ENCODE measurements around the gene SEMA4G.

SEMA4G gene

GRCh38 chr10:100997360-100998182 lies 28.3 kb downstream of the SEMA4G start (continued):
- TF ChIP-seq GLI2 (tag by site-specific recombination; IDR thresholded peaks at IDR 0.05; ENCODE audit: borderline replicate concordance, low read depth) (no peak), YY2 (tag by site-specific recombination; IDR thresholded peaks at IDR 0.05) (peak; percentile 41; the same call in 1 of the 2 replicates), ZNF529 (tag by site-specific recombination; IDR thresholded peaks at IDR 0.05; ENCODE audit: insufficient replicate concordance) (no peak), ZNF19 (tag by site-specific recombination; IDR thresholded peaks at IDR 0.05; ENCODE audit: low read depth) (no peak), ZBTB21 (tag by site-specific recombination; IDR thresholded peaks at IDR 0.05) (no peak), KLF8 (tag by site-specific recombination; IDR thresholded peaks at IDR 0.05) (peak; percentile 72), REPIN1 (tag by site-specific recombination; IDR thresholded peaks at IDR 0.05; ENCODE audit: low read depth) (no peak), REST (tag by site-specific recombination; IDR thresholded peaks at IDR 0.05) (no peak), PRDM2 (tag by site-specific recombination; IDR thresholded peaks at IDR 0.05; ENCODE audit: borderline replicate concordance) (no peak), BCL6B (tag by site-specific recombination; IDR thresholded peaks at IDR 0.05) (no peak), KLF1 (tag by site-specific recombination; IDR thresholded peaks at IDR 0.05) (no peak), EGR2 (tag by site-specific recombination; IDR thresholded peaks at IDR 0.05; ENCODE audit: low read depth) (no peak), ZNF768 (tag by site-specific recombination; IDR thresholded peaks at IDR 0.05) (no peak), SP7 (tag by site-specific recombination; IDR thresholded peaks at IDR 0.05) (peak; percentile 15; the same call in 1 of the 2 replicates), ZNF133 (tag by site-specific recombination; IDR thresholded peaks at IDR 0.05) (no peak), BCL11A (tag by site-specific recombination; IDR thresholded peaks at IDR 0.05; ENCODE audit: low read depth) (0 out of 2 replicates have a peak, but pooled peaks have one; percentile 18), ZBTB49 (tag by site-specific recombination; IDR thresholded peaks at IDR 0.05; ENCODE audit: low read depth) (no peak), ZNF114 (tag by site-specific recombination; IDR thresholded peaks at IDR 0.05) (no peak), ZNF626 (tag by site-specific recombination; IDR thresholded peaks at IDR 0.05) (no peak), HOXD13 (CRISPR knock-in tag; IDR thresholded peaks at IDR 0.05; ENCODE audit: borderline replicate concordance) (no peak), ZNF610 (tag by site-specific recombination; IDR thresholded peaks at IDR 0.05; ENCODE audit: borderline replicate concordance) (no peak; the same call in 1 of the 2 replicates), ZNF677 (tag by site-specific recombination; IDR thresholded peaks at IDR 0.05) (no peak), ZNF580 (tag by site-specific recombination; IDR thresholded peaks at IDR 0.05) (peak; percentile 65; the same call in 1 of the 2 replicates), ZNF10 (tag by site-specific recombination; IDR thresholded peaks at IDR 0.05) (peak; percentile 36; the same call in 1 of the 2 replicates), ZNF658 (tag by site-specific recombination; IDR thresholded peaks at IDR 0.05) (no peak), ZNF785 (tag by site-specific recombination; IDR thresholded peaks at IDR 0.05) (no peak)

Data from HEK293 (cell line).